GM21529 (cell line): ENCODE measurements around the gene UCK1.
A peak's percentile ranks its signal among the peaks of the same experiment; 100 is the strongest.
"Not testable (repeated sequence)": the region's sequence is repeated elsewhere in the genome, so short reads cannot be mapped to it uniquely, and the experiment has no call there.

Experiments used
- ATAC-seq: cut with Tn5 transposase; IDR thresholded peaks from one replicate; pipeline ENCODE4 v1.9.1; 2021; ENCODE audit not compliant: unreplicated experiment

The UCK1 gene

GRCh38 chr9:131554087-131554842 is 23.2 kb upstream of the UCK1 start:
- no peak for ATAC-seq

GRCh38 chr9:131552030-131552429 is 21.0 kb upstream of the UCK1 start:
- ATAC-seq, result no peak

- ATAC-seq, result not testable (repeated sequence)
Measured at GRCh38 chr9:131550465-131550864, 19.4 kb upstream of the UCK1 start.

GRCh38 chr9:131549186-131549585 is 18.1 kb upstream of the UCK1 start:
- not testable (repeated sequence) for ATAC-seq

GRCh38 chr9:131546336-131547084 is 15.4 kb upstream of the UCK1 start:
- no peak for ATAC-seq

GRCh38 chr9:131545786-131546335 is 14.8 kb upstream of the UCK1 start:
- ATAC-seq, result no peak

GRCh38 chr9:131545003-131545785 is 14.1 kb upstream of the UCK1 start, which contains the start of gene PRRT1B:
TSS of gene PRRT1B (plus strand) at chr9:131545523. CDS start at chr9:131545616, 93 bp downstream.
- no peak for ATAC-seq

- no peak for ATAC-seq
Measured at GRCh38 chr9:131543141-131543540, 12.1 kb upstream of the UCK1 start.

- ATAC-seq, result no peak
Measured at GRCh38 chr9:131539223-131539923, 8.3 kb upstream of the UCK1 start.

- no peak for ATAC-seq
Measured at GRCh38 chr9:131537946-131538345, 6.9 kb upstream of the UCK1 start.

GRCh38 chr9:131534721-131535237 is 3.7 kb upstream of the UCK1 start:
- ATAC-seq, result no peak

- peak; percentile 26 for ATAC-seq
Measured at GRCh38 chr9:131530546-131530919, 530 bp downstream of the UCK1 start.

GRCh38 chr9:131529597-131530545 is 1.2 kb downstream of the UCK1 start:
- no peak for ATAC-seq

- ATAC-seq, result no peak
Measured at GRCh38 chr9:131528886-131529505, 2.1 kb downstream of the UCK1 start.

- no peak for ATAC-seq
Measured at GRCh38 chr9:131528186-131528585, 2.9 kb downstream of the UCK1 start.

GRCh38 chr9:131525643-131526565 is 5.2 kb downstream of the UCK1 start:
- ATAC-seq, result no peak

- ATAC-seq, result no peak
Measured at GRCh38 chr9:131524665-131525315, 6.3 kb downstream of the UCK1 start.
